Ramos (cell line): ENCODE measurements around the gene EFHC1.

ENCODE experiments used
- in situ Hi-C: fragments of 300-500 bp; cut with MboI; formaldehyde crosslinking; loops from one replicate; pipeline ENCODE4 v1.14.3; 2022; ENCODE audit warnings: low sequenced_read_pairs; ENCODE audit not compliant: unreplicated experiment

Gene EFHC1, protein sequence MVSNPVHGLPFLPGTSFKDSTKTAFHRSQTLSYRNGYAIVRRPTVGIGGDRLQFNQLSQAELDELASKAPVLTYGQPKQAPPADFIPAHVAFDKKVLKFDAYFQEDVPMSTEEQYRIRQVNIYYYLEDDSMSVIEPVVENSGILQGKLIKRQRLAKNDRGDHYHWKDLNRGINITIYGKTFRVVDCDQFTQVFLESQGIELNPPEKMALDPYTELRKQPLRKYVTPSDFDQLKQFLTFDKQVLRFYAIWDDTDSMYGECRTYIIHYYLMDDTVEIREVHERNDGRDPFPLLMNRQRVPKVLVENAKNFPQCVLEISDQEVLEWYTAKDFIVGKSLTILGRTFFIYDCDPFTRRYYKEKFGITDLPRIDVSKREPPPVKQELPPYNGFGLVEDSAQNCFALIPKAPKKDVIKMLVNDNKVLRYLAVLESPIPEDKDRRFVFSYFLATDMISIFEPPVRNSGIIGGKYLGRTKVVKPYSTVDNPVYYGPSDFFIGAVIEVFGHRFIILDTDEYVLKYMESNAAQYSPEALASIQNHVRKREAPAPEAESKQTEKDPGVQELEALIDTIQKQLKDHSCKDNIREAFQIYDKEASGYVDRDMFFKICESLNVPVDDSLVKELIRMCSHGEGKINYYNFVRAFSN

DNA sequence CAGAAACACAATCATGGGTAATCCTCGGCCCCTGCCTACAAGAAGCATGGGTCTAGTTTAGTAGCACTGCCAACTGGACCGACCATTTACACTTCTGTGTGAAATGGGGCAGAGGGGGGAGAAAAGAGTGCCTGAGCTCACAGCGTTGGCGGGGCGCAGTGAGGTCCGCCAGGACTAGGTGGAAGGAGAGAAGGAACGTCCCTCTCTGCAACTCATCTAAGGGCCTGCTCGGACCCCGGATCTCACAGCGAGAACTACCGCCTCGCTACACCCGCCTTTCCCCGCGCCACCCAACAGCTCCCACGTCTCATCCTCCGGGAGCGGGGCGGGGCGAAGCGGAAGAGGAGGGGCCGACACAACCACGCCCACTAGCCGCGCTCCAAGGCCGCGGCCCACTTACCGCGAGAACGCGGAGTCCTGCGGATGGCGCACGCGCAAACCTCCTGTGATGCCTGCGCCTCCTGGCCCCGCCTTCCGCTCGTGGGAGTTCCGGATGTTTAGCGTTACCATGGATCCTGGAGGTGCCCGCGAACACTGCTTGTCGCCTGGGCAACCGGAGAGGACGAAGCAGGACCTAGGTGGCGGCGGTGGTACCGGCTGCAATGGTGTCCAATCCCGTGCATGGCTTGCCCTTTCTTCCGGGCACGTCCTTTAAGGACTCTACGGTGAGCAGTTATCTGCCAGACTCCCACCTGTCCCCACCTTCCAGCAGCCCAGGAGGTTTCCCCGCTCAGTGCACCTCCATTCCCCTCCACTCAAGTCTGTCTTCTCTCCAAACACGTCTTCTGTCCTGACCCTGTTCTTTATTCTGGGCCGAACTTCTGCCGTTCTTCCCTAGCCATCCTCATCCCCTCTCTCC lies at the start of gene EFHC1:
EFHC1 (plus strand) TSS at position 534 of the 859 bp plus-strand sequence; CDS start at position 603, 69 bp downstream.
- in situ Hi-C loops: loop anchor here (5.0 kb wide), 2 partner anchors 77 to 242 kb away; no protein-coding TSS in a partner anchor

DNA sequence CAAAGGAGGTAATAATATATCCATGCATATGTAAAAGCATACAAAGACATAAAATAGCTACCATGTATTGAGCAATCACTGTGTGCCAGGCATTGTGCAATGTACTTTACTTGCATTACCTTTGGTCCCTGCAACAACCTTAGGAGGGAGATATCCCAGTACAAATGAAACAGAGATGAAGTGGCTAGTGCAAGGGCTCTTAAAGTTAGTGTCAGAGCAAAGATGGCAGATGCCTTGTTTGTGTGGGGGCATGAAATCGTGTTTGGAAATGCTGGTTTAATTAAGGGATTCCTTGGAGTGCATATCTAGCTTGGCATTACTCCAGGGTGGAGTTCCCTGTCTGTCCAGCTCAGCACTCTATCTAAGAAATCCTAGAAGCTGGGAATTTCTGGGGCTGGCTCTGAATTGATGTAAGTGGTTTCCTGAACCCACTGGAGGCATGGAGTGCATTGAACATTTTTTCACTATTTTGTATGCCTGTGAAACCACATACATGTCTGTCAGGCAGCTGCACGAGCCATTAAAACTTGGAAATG lies 48.4 kb upstream of the EFHC1 start:
- in situ Hi-C loops: no loop called here

- in situ Hi-C loops: no loop called here
Measured at GRCh38 chr6:52373151-52373690, 46.9 kb upstream of the EFHC1 start.

DNA sequence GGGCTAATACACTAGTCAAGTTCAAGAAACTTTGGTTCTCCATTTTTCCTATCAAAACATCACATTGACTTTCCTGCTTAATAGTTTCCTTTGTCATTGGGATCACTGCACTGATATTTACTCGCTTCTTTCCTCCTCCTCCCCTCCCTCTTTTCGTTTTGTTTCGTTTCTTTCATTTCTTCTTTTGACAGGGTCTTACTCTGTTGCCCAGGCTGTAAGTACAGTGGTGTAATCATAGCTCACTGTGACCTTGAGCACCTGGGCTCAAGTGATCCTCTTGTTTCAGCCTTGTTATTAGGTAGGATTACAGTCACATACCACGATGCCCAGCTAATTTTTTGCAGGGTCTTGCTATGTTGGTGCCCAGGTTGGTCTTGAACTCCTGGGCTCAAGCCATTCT lies 45.9 kb upstream of the EFHC1 start:
- in situ Hi-C loops: no loop called here

DNA sequence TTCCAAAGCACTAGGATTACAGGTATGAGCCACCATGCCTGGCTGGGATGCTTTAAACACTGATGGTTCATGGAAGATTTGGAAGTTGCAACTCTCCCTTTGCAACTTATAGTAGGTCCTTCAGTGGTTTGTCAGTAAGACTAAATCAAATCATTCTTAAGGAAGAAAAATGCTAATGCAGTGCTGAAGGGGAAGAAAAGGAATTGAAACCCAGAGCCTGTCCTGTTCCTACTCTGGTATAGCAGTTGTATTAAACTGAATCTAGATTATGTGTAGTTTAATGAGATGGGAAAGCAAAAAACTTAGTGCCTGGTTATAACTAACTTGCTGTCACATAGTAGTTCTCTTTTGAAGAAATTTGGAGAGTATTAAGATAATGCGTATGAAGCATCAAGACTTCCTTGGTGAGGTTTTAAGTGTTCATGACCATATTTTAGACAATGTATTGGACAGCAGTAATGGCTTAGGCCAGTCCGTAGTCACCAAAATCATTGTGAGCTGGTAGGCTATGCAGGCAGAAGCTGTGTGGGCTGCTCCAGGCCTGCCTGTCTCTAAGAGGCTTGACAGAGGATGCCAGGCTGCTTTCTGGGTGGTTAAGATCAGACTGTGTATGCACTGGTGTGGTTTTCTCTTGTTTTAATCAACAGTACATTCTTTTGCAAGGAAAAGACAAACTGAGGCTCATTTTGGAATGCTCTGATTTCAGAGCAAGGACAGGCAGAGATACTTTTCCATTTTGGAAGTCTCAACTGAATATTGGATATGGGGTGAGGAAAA lies 44.2 kb upstream of the EFHC1 start:
- in situ Hi-C loops: loop anchor here (25.0 kb wide), 1 partner anchor 314 kb away; no protein-coding TSS in a partner anchor

GRCh38 chr6:52376763-52377162 lies 43.4 kb upstream of the EFHC1 start:
- in situ Hi-C loops: loop anchor here (25.0 kb wide), 1 partner anchor 314 kb away; no protein-coding TSS in a partner anchor

DNA sequence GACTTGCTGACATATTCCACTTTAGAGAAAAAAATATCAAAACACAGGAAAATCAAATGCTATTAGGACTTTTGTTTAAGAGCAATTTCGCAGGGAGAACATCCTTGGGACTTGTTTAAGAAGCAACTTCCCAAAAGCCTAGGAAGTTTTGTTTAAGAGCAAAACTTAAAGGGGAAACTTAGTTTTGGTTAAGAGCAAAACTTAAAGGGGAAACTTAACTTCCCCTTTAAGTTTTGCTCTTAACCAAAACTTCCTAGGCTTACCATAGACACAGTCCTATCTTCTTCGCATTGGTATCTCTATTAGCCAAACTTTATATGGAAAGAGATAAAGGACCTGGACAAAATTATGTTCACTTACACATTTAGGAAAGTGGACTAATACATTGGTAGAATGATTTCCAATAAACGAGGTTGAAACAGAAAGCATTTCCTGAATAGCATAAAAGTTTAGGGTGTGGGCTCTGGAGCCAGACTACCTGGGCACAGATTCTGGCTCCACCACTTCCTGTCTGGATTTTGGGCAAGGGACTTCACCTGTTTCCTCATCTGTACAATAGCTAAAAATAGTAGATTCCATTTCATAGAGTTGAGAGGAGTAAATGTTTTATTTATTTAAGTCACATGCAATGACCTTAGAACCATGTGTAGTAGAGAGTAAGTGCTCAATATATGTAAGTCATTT lies 42.5 kb upstream of the EFHC1 start:
- in situ Hi-C loops: loop anchor here (25.0 kb wide), 1 partner anchor 315 kb away; no protein-coding TSS in a partner anchor

GRCh38 chr6:52381249-52381648 lies 38.9 kb upstream of the EFHC1 start:
- in situ Hi-C loops: loop anchor here (25.0 kb wide), 1 partner anchor 319 kb away; no protein-coding TSS in a partner anchor

GRCh38 chr6:52384145-52384766 lies 35.9 kb upstream of the EFHC1 start:
- in situ Hi-C loops: loop anchor here (25.0 kb wide), 1 partner anchor 322 kb away; no protein-coding TSS in a partner anchor

DNA sequence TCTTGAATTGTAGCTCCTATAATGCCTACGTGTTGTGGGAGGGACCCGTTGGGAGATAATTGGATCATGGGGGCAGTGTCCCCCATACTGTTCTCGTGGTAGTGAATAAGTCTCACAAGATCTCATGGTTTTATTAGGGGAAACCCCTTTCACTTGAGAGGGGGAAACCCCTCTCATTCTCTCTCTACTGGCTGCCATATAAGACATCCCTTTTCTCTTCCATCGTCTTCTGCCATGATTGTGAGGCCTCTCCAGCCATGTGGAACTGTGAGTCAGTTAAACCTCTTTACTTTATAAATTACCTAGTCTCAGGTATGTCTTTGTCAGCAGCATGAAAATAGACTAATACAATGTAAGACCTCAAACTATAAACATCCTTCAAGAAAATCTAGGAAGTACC lies 35.1 kb upstream of the EFHC1 start:
- in situ Hi-C loops: loop anchor here (25.0 kb wide), 1 partner anchor 323 kb away; no protein-coding TSS in a partner anchor

DNA sequence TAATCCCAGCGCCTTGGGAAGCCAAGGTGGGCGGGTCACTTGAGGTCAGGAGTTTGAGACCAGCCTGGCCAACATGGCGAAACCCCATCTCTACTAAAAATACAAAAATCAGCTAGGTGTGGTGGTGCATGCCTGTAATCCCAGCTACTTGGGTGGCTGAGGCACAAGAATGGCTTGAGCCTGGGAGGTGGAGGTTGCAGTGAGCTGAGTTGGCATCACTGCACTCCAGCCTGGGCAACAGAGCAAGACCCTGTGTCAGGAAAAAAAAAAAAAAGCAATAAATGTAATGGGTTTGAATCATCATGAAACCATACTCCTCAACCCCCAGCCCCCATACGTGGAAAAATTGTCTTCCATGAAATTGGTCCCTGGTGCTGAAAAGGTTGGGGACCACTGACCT lies 32.0 kb upstream of the EFHC1 start:
- in situ Hi-C loops: loop anchor here (25.0 kb wide), 1 partner anchor 326 kb away; no protein-coding TSS in a partner anchor

DNA sequence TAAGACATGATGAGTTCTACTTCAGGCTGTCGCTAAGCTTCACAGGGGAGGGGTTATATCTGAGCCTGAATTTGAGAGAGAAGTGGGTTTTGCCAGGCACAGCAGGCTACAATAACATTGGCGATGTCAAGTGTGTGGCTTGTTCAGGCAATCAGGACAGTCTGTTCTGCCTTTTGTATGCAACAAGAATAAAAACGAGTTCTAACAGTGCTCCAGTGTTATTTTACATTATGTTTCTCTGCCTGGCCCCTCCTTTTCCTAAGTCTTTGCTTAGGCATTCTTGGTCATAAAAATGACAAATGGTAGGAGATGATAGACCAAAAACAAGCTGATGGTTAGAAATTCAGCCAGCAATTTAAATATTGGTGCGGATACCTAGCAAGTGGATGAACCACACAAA lies 31.4 kb upstream of the EFHC1 start:
- in situ Hi-C loops: loop anchor here (25.0 kb wide), 1 partner anchor 326 kb away; no protein-coding TSS in a partner anchor

DNA sequence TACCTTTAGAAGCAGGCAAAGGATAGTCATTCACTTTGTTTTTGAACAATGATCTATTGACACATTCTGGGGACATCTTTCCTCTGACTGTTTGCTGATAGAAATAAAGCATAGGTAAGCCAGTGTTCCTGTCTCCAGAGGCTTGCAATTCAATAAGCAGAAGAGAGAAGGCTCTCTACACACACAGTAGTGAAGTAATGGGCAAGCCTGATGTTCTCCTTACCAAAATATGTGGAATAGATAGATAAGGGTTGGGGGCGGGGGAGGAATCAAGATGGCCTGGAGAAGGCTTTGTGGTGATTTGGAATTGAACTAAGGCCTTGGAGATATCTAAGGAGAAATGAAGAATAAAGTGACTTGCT lies 30.9 kb upstream of the EFHC1 start:
- in situ Hi-C loops: loop anchor here (25.0 kb wide), 1 partner anchor 327 kb away; no protein-coding TSS in a partner anchor

DNA sequence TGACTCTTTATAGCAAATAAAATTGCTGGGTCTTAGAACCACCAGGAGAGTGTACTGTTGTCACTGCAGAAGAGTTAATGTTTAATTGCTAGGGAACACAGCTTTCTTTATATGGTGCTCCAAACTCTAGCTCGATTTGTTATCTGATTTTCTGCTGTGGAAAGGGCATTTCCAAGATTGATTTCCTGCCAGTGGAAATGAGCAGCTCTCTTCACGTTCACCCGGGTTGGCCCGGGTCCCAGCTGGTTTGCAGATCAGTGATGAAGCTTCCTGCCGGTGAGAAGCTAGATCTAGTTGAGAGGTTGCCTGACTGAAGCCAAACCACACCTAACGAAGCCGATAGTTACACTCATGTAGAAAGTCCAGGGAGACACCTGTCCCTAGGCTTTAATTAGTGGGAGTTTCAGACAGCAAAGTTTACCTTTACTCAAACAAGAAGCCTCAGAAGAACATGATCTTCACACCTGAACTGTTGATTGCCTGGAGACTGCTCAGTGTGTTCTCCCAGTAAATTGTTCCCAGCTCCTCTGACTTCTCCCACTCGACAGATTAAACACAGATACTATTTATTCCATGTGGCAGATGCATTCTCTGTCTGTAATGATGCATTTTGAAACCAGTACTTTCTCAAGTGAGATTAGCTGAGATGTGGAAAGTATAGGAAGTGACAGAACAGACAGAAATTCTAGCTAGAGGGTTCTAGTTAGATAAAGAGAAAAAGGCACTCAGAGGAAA lies 30.3 kb upstream of the EFHC1 start:
- in situ Hi-C loops: loop anchor here (25.0 kb wide), 1 partner anchor 327 kb away; no protein-coding TSS in a partner anchor

GRCh38 chr6:52390361-52390727 lies 29.8 kb upstream of the EFHC1 start:
- in situ Hi-C loops: loop anchor here (25.0 kb wide), 1 partner anchor 328 kb away; no protein-coding TSS in a partner anchor

GRCh38 chr6:52391599-52391998 lies 28.5 kb upstream of the EFHC1 start:
- in situ Hi-C loops: loop anchor here (25.0 kb wide), 1 partner anchor 329 kb away; no protein-coding TSS in a partner anchor

- in situ Hi-C loops: loop anchor here (25.0 kb wide), 1 partner anchor 331 kb away; no protein-coding TSS in a partner anchor
Measured at GRCh38 chr6:52392944-52393343, 27.2 kb upstream of the EFHC1 start.
